LNCaP clone FGC (cell line): ENCODE measurements around the gene RHPN2.
"Not testable (repeated sequence)": the region's sequence is repeated elsewhere in the genome, so short reads cannot be mapped to it uniquely, and the experiment has no call there.

ENCODE experiments used
- DNase-seq: peaks from one replicate; pipeline ENCODE4 v3.0.0-alpha.2; 2011; ENCODE audit warnings: low read depth
- H3K4me3 ChIP-seq: 2 replicates; pipeline ENCODE4 v1.5.1; 2011; ENCODE audit warnings: mild to moderate bottlenecking, low read depth, low read length, control low read depth
- CTCF ChIP-seq: IDR thresholded peaks from 2 replicates; pipeline ENCODE4 v1.5.1; 2012; ENCODE audit warnings: mild to moderate bottlenecking; ENCODE audit not compliant: control insufficient read depth, insufficient read depth; ENCODE audit errors: extremely low read depth

RHPN2 gene

DNA sequence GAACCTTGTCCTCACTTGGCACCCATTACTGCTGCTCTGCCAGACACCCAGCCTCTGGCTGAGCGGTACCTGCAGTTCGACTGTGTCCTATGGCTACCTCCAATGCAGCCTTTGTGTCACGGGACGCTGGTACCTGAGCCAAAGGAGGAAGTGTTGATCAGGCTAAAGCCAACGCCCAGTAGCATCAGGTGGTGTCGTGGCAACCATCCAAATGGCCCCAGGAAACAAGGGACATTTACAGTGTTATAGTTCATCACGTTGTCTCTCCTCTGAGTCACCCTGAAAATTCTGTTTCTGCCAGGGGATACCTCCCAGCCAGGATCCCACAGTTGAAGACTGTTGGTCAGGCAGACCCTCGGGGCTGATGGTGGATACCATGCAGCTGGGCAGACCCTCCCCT lies 10.1 kb downstream of the RHPN2 start:
- no peak for TF ChIP-seq CTCF
- no peak overlapping the region for H3K4me3 ChIP-seq
- DNase-seq = peak; percentile 94

DNA sequence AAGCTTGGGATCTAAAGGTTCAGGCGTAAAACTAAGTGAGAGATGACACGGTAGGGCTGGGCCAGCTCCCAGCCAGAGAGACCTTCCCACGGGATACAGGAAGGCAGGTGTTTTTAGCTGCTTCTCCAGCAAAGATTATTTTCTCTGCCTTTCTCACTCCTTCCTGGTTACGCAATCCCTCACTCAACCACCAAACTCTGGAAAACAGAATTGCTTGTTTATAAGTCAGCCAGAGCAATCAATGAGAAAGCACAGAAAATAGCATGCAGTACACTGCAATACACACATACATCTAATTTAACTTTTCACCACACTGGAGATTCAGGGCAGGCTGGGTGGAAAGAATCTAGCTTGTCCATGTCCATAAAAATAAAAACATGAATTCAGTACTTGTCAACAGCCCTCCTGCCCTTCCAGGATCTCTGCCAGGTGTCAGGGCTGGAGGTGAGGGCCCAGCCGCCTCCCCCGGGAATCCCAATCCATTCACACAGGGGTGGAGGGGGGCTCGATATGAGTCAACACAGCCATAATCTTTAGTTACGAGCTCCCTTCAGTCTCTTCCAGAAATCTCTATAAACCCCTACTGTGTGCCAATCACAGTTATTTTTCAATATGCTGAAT lies 12.2 kb downstream of the RHPN2 start:
- no peak for DNase-seq
- no peak overlapping the region for H3K4me3 ChIP-seq
- TF ChIP-seq CTCF = no peak

- no peak overlapping the region for H3K4me3 ChIP-seq
- DNase-seq = no peak
- TF ChIP-seq CTCF = no peak
Measured at GRCh38 chr19:33050110-33050509, 14.6 kb downstream of the RHPN2 start.

DNA sequence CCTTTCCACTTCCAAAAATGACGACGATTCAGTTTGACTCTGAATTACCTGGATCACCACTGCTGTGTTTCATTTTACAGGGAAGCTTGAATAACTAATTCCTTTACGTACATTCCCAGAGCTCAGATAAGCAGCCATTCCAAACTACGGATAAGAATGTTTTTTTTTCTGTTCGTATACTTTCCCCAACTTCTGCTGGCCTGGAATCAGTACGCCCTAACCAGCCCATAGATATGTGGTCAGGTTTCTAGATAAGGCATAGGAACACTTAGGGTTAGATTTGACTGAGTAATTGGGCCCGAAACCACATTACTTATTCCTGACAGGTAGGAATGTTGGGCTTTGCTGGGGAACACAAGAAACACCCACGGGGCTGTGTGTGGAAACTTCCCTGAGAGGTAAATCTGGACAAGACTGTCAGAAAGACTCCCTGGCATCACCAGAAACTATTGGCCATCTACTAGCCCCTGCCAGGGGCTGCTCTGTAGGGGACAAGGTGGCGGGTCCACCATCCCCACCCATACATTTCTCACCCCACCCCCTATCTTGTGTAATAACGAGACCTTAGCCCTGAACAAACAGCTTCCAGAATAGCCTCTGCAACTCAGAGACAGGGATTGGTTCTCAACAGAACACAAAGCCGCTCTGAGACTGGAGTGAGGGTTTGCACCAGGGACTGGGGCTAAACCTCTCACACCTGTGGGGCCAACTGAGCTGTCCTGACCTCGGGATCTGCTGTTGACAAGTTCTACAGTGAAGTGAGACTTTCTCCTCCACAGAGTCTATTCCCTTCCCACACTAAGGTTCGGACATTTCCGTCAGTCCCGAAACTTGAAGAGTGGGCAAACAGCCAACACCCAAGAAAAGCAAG lies 15.6 kb downstream of the RHPN2 start:
- TF ChIP-seq CTCF = no peak
- no peak overlapping the region for H3K4me3 ChIP-seq
- no peak for DNase-seq

- no peak overlapping the region for H3K4me3 ChIP-seq
- no peak for DNase-seq
- TF ChIP-seq CTCF = no peak
Measured at GRCh38 chr19:33047422-33047821, 17.3 kb downstream of the RHPN2 start.

GRCh38 chr19:33041828-33042160 lies 22.9 kb downstream of the RHPN2 start:
- not testable (repeated sequence) for H3K4me3 ChIP-seq, DNase-seq

- no peak overlapping the region for H3K4me3 ChIP-seq
- TF ChIP-seq CTCF = no peak
- DNase-seq = no peak
Measured at GRCh38 chr19:33040994-33041827, 23.5 kb downstream of the RHPN2 start.
